GM12878 (cell line): ENCODE measurements around the gene MRGPRG.

Experiments
- CTCF ChIP-seq, 3 experiments: IDR thresholded peaks in 2 of 3; conservative IDR thresholded peaks in 1 of 3; 2 replicates each; pipeline ENCODE4 v1.5.1; 2011; ENCODE audit warnings: low read depth in 3 of 3, low read length in 3 of 3, mild to moderate bottlenecking in 3 of 3, control low read depth in 2 of 3, moderate library complexity in 2 of 3, inconsistent platforms in 1 of 3, mixed read lengths in 1 of 3; ENCODE audit not compliant: control insufficient read depth in 2 of 3, insufficient read depth in 1 of 3; ENCODE audit errors: extremely low read depth in 1 of 3
- E2F8 ChIP-seq: fragments of 450-650 bp; IDR thresholded peaks from 2 replicates; pipeline ENCODE4 v1.6.1; 2018; ENCODE audit warnings: mild to moderate bottlenecking, low read depth, moderate library complexity; ENCODE audit not compliant: partially characterized antibody
- JUNB ChIP-seq: IDR thresholded peaks from 2 replicates; pipeline ENCODE4 v1.6.1; 2016; ENCODE audit warnings: antibody characterized with exemption, mild to moderate bottlenecking
- REST ChIP-seq: IDR thresholded peaks from 2 replicates; pipeline ENCODE4 v1.6.1; 2012; ENCODE audit warnings: mild to moderate bottlenecking, low read depth, low read length
- SMC3 ChIP-seq: IDR thresholded peaks from 2 replicates; pipeline ENCODE4 v1.6.1; 2011; ENCODE audit warnings: low read length, improper control_type of control experiment, borderline replicate concordance
- SREBF2 ChIP-seq: IDR thresholded peaks from 2 replicates; pipeline ENCODE4 v1.6.1; 2012; ENCODE audit warnings: mild to moderate bottlenecking, low read length
- TAF1 ChIP-seq: IDR thresholded peaks from 2 replicates; pipeline ENCODE4 v1.6.1; 2011; ENCODE audit warnings: mild to moderate bottlenecking, low read depth, low read length, borderline replicate concordance
- TBL1XR1 ChIP-seq: IDR thresholded peaks from 2 replicates; pipeline ENCODE4 v1.6.1; 2012; ENCODE audit warnings: low read depth, low read length, improper control_type of control experiment
- TCF7 ChIP-seq: IDR thresholded peaks from 2 replicates; pipeline ENCODE4 v1.6.1; 2014; ENCODE audit warnings: antibody characterized with exemption, borderline replicate concordance
- ZNF274 ChIP-seq: IDR thresholded peaks from one replicate; pipeline ENCODE4 v1.8.0; 2011; ENCODE audit not compliant: insufficient read length, insufficient read depth

GRCh38 chr11:3199537-3200295 lies 18.9 kb downstream of the MRGPRG start:
- no peak for TF ChIP-seq ZNF274
- TF ChIP-seq TAF1 = no peak
- no peak for TF ChIP-seq TCF7
- TF ChIP-seq CTCF (IDR thresholded peaks at IDR 0.05 in 2 of 3, conservative IDR thresholded peaks at IDR 0.05 in 1 of 3; ENCODE audit: control insufficient read depth in 2 of 3, extremely low read depth in 1 of 3, insufficient read depth in 1 of 3, low read depth in 3 of 3, low read length in 3 of 3) = no peak
- no peak for TF ChIP-seq SMC3
- TF ChIP-seq REST = no peak
- TF ChIP-seq E2F8 = no peak
- no peak for TF ChIP-seq JUNB
- TF ChIP-seq TBL1XR1 = no peak
- TF ChIP-seq SREBF2 = no peak
